ENCODE measurements around the gene MRPS31.

The MRPS31 gene

GRCh38 chr13:40780822-40781401 lies 9.9 kb upstream of the MRPS31 start:
- CTCF ChIA-PET: interaction anchor here (4.4 kb wide), 1 partner anchor 98 kb away, joined by 46 read pairs; no protein-coding TSS in a partner anchor
- H3K36me3 Mint-ChIP-seq: no peaks in the 10 kb centered on the region
- no peak overlapping the region for H3K27ac Mint-ChIP-seq
- no peaks in the 10 kb centered on the region for H3K27me3 Mint-ChIP-seq
- no peak overlapping the region for H3K4me3 Mint-ChIP-seq
- no peaks in the 10 kb centered on the region for H3K9me3 Mint-ChIP-seq
- no peak for DNase-seq
- H3K4me1 Mint-ChIP-seq: peaks cover 28% of the 10 kb centered on the region

DNA sequence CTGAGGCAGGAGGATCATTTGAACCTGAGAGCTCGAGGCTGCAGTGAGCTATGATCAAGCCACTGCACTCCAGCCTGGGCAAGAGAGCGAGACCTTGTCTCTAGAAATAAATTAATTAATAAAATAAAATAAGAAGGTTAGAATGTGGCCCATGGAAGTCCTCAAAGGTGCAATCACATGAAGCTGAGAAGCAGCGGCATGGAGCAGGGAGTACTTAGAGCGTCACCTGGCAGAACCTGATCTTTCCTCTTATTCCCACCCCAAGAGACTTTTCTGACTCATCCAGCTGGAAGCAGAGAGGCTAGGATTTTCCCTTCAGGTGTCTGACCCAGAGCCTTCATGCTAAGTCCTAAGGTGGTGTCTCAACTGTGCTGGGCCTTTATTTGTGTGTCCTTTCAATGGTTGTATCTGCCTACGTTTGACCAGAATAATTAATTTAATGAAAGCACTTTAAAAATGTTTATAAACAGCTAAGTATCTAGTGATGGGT lies 8.9 kb upstream of the MRPS31 start:
- Mint-ChIP-seq H3K27ac (no peak overlapping the region), H3K9me3 (no peaks in the 10 kb centered on the region), H3K27me3 (no peaks in the 10 kb centered on the region), H3K4me1 (peaks cover 36% of the 10 kb centered on the region), H3K36me3 (no peaks in the 10 kb centered on the region), H3K4me3 (no peak overlapping the region)
- CTCF ChIA-PET: interaction anchor here (4.4 kb wide), 1 partner anchor 97 kb away, joined by 46 read pairs; no protein-coding TSS in a partner anchor
- DNase-seq: no peak

- no peak overlapping the region for H3K4me3 Mint-ChIP-seq
- H3K27me3 Mint-ChIP-seq: no peaks in the 10 kb centered on the region
- CTCF ChIA-PET: interaction anchor here (0.7 to 4.4 kb wide), 2 partner anchors 96 to 276 kb away, joined by 3 to 46 read pairs; no protein-coding TSS in a partner anchor
- no peaks in the 10 kb centered on the region for H3K9me3 Mint-ChIP-seq
- H3K36me3 Mint-ChIP-seq: no peaks in the 10 kb centered on the region
- peak overlapping the region; percentile 55 for H3K27ac Mint-ChIP-seq
- H3K4me1 Mint-ChIP-seq: peaks cover 36% of the 10 kb centered on the region
- no peak for DNase-seq
These were observed 8.1 kb upstream of the MRPS31 start for GRCh38 chr13:40779049-40779448.

DNA sequence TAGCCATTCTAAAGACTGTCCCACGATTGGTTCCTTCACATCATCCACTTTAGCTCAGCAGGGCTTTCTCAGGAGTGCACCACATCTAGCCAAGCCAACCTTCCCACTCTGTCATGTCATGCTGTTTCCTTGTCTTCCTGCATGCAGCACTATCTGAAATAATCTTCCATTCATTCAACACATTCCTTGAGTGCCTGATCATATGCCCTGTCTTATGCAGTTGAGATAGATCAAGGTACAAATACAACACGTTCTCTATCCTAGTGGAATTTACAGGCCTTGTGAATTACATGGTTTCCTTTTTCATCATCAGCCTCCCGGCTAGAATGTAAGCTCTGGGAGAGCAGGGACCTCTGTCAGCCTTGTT lies 6.8 kb upstream of the MRPS31 start:
- no peaks in the 10 kb centered on the region for H3K36me3 Mint-ChIP-seq
- H3K4me3 Mint-ChIP-seq: no peak overlapping the region
- DNase-seq: no peak
- peaks cover 36% of the 10 kb centered on the region for H3K4me1 Mint-ChIP-seq
- CTCF ChIA-PET: interaction anchor here (0.7 to 4.4 kb wide), 31 partner anchors 9 to 1094 kb away, joined by 3 to 46 read pairs (median 4); partner anchors contain the start of gene SLC25A15
- H3K27me3 Mint-ChIP-seq: no peaks in the 10 kb centered on the region
- no peaks in the 10 kb centered on the region for H3K9me3 Mint-ChIP-seq
- H3K27ac Mint-ChIP-seq: peak overlapping the region; percentile 98

DNA sequence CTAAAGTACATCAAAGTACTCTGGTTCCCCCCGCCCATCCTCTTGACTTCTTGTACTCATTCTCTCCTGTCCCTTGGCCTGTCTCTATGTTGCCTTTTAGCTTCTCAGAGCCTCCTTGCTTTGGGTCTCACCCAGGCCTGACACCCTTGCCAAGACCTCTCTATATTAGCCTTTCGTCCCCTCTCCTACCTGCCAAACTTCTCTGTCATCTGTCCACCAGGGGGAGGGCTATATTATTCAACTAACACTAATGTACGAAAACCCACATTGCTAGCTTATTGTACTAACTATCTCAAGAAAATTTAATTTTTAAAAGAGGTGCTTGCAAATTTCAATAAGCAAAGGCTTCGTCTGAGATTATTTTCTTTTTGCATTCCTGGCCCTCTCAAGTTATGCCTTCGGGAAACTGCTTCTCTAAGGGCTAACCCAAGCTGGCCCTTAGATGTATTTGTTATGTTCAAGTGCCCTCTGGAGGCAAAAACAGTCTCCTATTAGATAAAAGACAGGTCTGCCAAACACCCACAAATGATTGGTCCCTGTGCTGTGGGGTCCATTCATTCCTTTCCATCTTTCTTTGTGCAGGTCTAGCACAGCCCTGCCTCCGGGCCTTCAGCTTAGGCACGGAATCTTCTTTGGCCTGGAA lies 6.3 kb upstream of the MRPS31 start:
- DNase-seq: peak; percentile 55
- H3K27me3 Mint-ChIP-seq: no peaks in the 10 kb centered on the region
- peaks cover 37% of the 10 kb centered on the region for H3K4me1 Mint-ChIP-seq
- H3K36me3 Mint-ChIP-seq: no peaks in the 10 kb centered on the region
- no peaks in the 10 kb centered on the region for H3K9me3 Mint-ChIP-seq
- peak overlapping the region; percentile 98 for H3K27ac Mint-ChIP-seq
- H3K4me3 Mint-ChIP-seq: peak overlapping the region; percentile 69
- CTCF ChIA-PET: interaction anchor here (0.7 to 4.4 kb wide), 32 partner anchors 9 to 1094 kb away, joined by 3 to 46 read pairs (median 4); partner anchors contain the start of gene SLC25A15

GRCh38 chr13:40776681-40777165 lies 5.7 kb upstream of the MRPS31 start:
- peak overlapping the region; percentile 69 for H3K4me3 Mint-ChIP-seq
- H3K36me3 Mint-ChIP-seq: no peaks in the 10 kb centered on the region
- H3K9me3 Mint-ChIP-seq: no peaks in the 10 kb centered on the region
- DNase-seq: peak; percentile 83
- CTCF ChIA-PET: interaction anchor here (0.8 to 4.4 kb wide), 25 partner anchors 9 to 1093 kb away, joined by 3 to 46 read pairs (median 5); partner anchors contain the start of gene SLC25A15
- peak overlapping the region; percentile 98 for H3K27ac Mint-ChIP-seq
- H3K4me1 Mint-ChIP-seq: peaks cover 41% of the 10 kb centered on the region
- H3K27me3 Mint-ChIP-seq: no peaks in the 10 kb centered on the region

- Mint-ChIP-seq H3K4me3 (no peak overlapping the region), H3K36me3 (no peaks in the 10 kb centered on the region), H3K27me3 (no peaks in the 10 kb centered on the region), H3K4me1 (peaks cover 42% of the 10 kb centered on the region), H3K27ac (peak overlapping the region; percentile 98), H3K9me3 (no peaks in the 10 kb centered on the region)
- peak; percentile 47 for DNase-seq
- CTCF ChIA-PET: interaction anchor here (1.5 to 2.9 kb wide), 5 partner anchors 13 to 353 kb away, joined by 4 to 15 read pairs (median 11); partner anchors contain the start of gene SLC25A15
These were observed 5.2 kb upstream of the MRPS31 start for GRCh38 chr13:40776232-40776631.

GRCh38 chr13:40774672-40775071 lies 3.7 kb upstream of the MRPS31 start:
- Mint-ChIP-seq H3K4me3 (no peak overlapping the region), H3K27ac (no peak overlapping the region), H3K36me3 (peaks cover under 1% of the 10 kb centered on the region), H3K27me3 (no peaks in the 10 kb centered on the region), H3K9me3 (no peaks in the 10 kb centered on the region), H3K4me1 (peaks cover 57% of the 10 kb centered on the region)
- CTCF ChIA-PET: no interaction called here
- no peak for DNase-seq

GRCh38 chr13:40772765-40773473 lies 1.9 kb upstream of the MRPS31 start:
- Mint-ChIP-seq H3K27me3 (no peaks in the 10 kb centered on the region), H3K9me3 (no peaks in the 10 kb centered on the region), H3K27ac (peak overlapping the region; percentile 2), H3K4me3 (peak overlapping the region; percentile 47), H3K4me1 (peaks cover 53% of the 10 kb centered on the region), H3K36me3 (peaks cover 6% of the 10 kb centered on the region)
- CTCF ChIA-PET: no interaction called here
- DNase-seq: no peak

DNA sequence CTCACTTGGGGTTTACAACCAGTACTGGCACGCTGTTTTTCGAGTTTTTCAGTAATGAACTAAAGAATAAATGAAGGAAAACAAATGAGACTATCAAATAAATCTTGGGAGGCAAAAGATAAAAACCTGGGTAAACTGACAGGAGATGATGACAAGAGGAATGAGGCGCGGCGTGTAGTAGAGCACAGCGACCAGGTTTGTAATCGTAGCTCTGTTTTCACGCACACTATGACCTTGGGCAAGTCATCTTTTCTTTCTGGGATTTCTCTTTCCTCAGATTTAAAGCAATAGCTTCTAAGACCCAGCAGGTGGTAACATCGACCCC lies 419 bp downstream of the MRPS31 start:
- Mint-ChIP-seq H3K36me3 (peaks cover 11% of the 10 kb centered on the region), H3K4me1 (peaks cover 38% of the 10 kb centered on the region), H3K27ac (peak overlapping the region; percentile 96), H3K9me3 (no peaks in the 10 kb centered on the region), H3K4me3 (peak overlapping the region; percentile 98), H3K27me3 (no peaks in the 10 kb centered on the region)
- CTCF ChIA-PET: interaction anchor here (1.0 kb wide), 1 partner anchor 14 kb away, joined by 3 read pairs; no protein-coding TSS in a partner anchor
- no peak for DNase-seq

DNA sequence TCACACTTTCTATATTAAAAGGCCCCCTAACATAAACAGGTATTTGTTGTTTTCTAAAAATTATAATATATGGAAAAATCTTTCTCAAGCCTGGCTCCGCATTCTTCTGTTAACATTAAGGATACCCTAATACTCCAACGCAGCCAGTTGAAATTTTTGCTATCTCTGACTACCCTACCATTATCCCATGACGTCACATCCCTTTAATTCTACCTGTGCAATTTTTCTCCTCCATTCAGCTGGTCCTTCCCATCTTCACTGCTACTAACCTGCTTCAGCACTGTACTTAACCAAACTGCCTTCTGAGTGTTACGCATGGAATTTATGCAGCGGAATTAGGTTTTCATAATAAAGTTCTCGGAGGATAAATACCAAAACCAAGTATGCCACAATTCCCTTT lies 1.0 kb downstream of the MRPS31 start:
- Mint-ChIP-seq H3K27me3 (no peaks in the 10 kb centered on the region), H3K4me3 (peak overlapping the region; percentile 98), H3K9me3 (no peaks in the 10 kb centered on the region), H3K36me3 (peaks cover 14% of the 10 kb centered on the region), H3K4me1 (peaks cover 37% of the 10 kb centered on the region), H3K27ac (peak overlapping the region; percentile 96)
- CTCF ChIA-PET: interaction anchor here (1.0 kb wide), 1 partner anchor 14 kb away, joined by 3 read pairs; no protein-coding TSS in a partner anchor
- DNase-seq: no peak

DNA sequence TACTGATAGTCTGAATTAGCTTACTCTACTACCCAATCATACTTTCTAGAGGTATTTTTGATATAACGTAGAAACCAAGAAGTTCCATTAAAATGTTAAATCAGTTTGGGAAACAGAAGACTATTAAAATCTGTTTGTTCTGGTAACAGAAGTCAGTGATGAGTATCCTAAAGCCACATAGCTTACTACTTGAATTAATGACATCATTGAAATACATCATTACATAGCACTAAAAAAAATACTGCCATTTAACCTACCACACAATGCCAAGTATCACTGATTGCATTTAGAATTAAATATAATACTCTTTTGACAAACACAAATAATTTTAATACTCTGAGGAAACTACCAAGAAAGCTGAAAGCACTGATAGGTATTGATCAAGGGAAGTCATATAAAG lies 5.4 kb downstream of the MRPS31 start:
- H3K9me3 Mint-ChIP-seq: no peaks in the 10 kb centered on the region
- no peak overlapping the region for H3K4me3 Mint-ChIP-seq
- CTCF ChIA-PET: interaction anchor here (1.0 to 2.3 kb wide), 2 partner anchors 12 to 18 kb away, joined by 3 to 7 read pairs; no protein-coding TSS in a partner anchor
- H3K4me1 Mint-ChIP-seq: peaks cover 46% of the 10 kb centered on the region
- DNase-seq: no peak
- no peak overlapping the region for H3K27ac Mint-ChIP-seq
- peaks cover 36% of the 10 kb centered on the region for H3K36me3 Mint-ChIP-seq
- H3K27me3 Mint-ChIP-seq: no peaks in the 10 kb centered on the region

- no peak for DNase-seq
- Mint-ChIP-seq H3K4me3 (no peak overlapping the region), H3K9me3 (no peaks in the 10 kb centered on the region), H3K4me1 (peaks cover 37% of the 10 kb centered on the region), H3K36me3 (peaks cover 37% of the 10 kb centered on the region), H3K27ac (peak overlapping the region; percentile 5), H3K27me3 (no peaks in the 10 kb centered on the region)
- CTCF ChIA-PET: interaction anchor here (1.0 to 2.3 kb wide), 3 partner anchors 12 to 17 kb away, joined by 3 to 7 read pairs (median 3); no protein-coding TSS in a partner anchor
These were observed 6.2 kb downstream of the MRPS31 start for GRCh38 chr13:40764587-40765403.
